Measurements from ENCODE around the gene CEP83. TPM values are rescaled to one million over a fixed set of nuclear protein-coding genes. Genes with fewer than 3 reads are reported as not detected.

Gene CEP83
- polyA plus RNA-seq, 3 donors from 2014 or later: 2.0 to 4.4 (median 4.1) TPM

Other genes starting within 250 kb of the CEP83 start
- 10 to 100 TPM; 12.4 to 19.2 (median 15.2) TPM for gene TMCC3, start 190.7 kb upstream of the CEP83 start, polyA plus RNA-seq

Measured in immature natural killer cell (primary cell).